ENCODE data around the gene KANK2.
"Not testable (repeated sequence)": the region's sequence is repeated elsewhere in the genome, so short reads cannot be mapped to it uniquely, and the experiment has no call there.

The KANK2 gene

GRCh38 chr19:11196406-11197287, 698 bp downstream of the KANK2 start:
- no peak for TF ChIP-seq ZNF274 (IDR thresholded peaks at IDR 0.05; ENCODE audit: low read depth, low read length)
- H3K4me3 ChIP-seq (ENCODE audit: low read length), result peak overlapping the region; percentile 67

GRCh38 chr19:11195681-11196080, 1.7 kb downstream of the KANK2 start:
- H3K4me3 ChIP-seq (ENCODE audit: low read length), result no peak overlapping the region
- TF ChIP-seq ZNF274 (IDR thresholded peaks at IDR 0.05; ENCODE audit: low read depth, low read length), result no peak

GRCh38 chr19:11194656-11195558, 2.4 kb downstream of the KANK2 start:
- no peak for TF ChIP-seq ZNF274 (IDR thresholded peaks at IDR 0.05; ENCODE audit: low read depth, low read length)
- H3K4me3 ChIP-seq (ENCODE audit: low read length), result no peak overlapping the region; the same call in 1 of the 2 replicates

- no peak for TF ChIP-seq ZNF274 (IDR thresholded peaks at IDR 0.05; ENCODE audit: low read depth, low read length)
- H3K4me3 ChIP-seq (ENCODE audit: low read length), result no peak overlapping the region
Measured at GRCh38 chr19:11194173-11194572, 3.2 kb downstream of the KANK2 start.

- TF ChIP-seq ZNF274 (IDR thresholded peaks at IDR 0.05; ENCODE audit: low read depth, low read length), result no peak
- no peak overlapping the region for H3K4me3 ChIP-seq (ENCODE audit: low read length)
Measured at GRCh38 chr19:11192957-11193939, 4.1 kb downstream of the KANK2 start.

- H3K4me3 ChIP-seq (ENCODE audit: low read length), result no peak overlapping the region
Measured at GRCh38 chr19:11191934-11192333, 5.4 kb downstream of the KANK2 start.

GRCh38 chr19:11191273-11191755, 6.0 kb downstream of the KANK2 start:
- no peak for TF ChIP-seq ZNF274 (IDR thresholded peaks at IDR 0.05; ENCODE audit: low read depth, low read length)
- no peak overlapping the region for H3K4me3 ChIP-seq (ENCODE audit: low read length)

More at GRCh38 chr19:11191934-11192333, 5.4 kb downstream of the KANK2 start:
- no peak for TF ChIP-seq ZNF274 (IDR thresholded peaks at IDR 0.05; ENCODE audit: low read depth, low read length)

GRCh38 chr19:11190501-11190900, 6.8 kb downstream of the KANK2 start:
- no peak for TF ChIP-seq ZNF274 (IDR thresholded peaks at IDR 0.05; ENCODE audit: low read depth, low read length)
- H3K4me3 ChIP-seq (ENCODE audit: low read length), result no peak overlapping the region

- no peak for TF ChIP-seq ZNF274 (IDR thresholded peaks at IDR 0.05; ENCODE audit: low read depth, low read length)
- no peak overlapping the region for H3K4me3 ChIP-seq (ENCODE audit: low read length)
Measured at GRCh38 chr19:11187441-11187840, 9.9 kb downstream of the KANK2 start.

GRCh38 chr19:11182994-11183393, 14.4 kb downstream of the KANK2 start:
- no peak overlapping the region for H3K4me3 ChIP-seq (ENCODE audit: low read length)
- no peak for TF ChIP-seq ZNF274 (IDR thresholded peaks at IDR 0.05; ENCODE audit: low read depth, low read length)

GRCh38 chr19:11181488-11181887, 15.9 kb downstream of the KANK2 start:
- no peak overlapping the region for H3K4me3 ChIP-seq (ENCODE audit: low read length)

GRCh38 chr19:11180975-11181374, 16.4 kb downstream of the KANK2 start:
- H3K4me3 ChIP-seq (ENCODE audit: low read length), result not testable (repeated sequence)

More at GRCh38 chr19:11181488-11181887, 15.9 kb downstream of the KANK2 start:
- no peak for TF ChIP-seq ZNF274 (IDR thresholded peaks at IDR 0.05; ENCODE audit: low read depth, low read length)

GRCh38 chr19:11180346-11180745, 17.0 kb downstream of the KANK2 start:
- no peak for TF ChIP-seq ZNF274 (IDR thresholded peaks at IDR 0.05; ENCODE audit: low read depth, low read length)
- no peak overlapping the region for H3K4me3 ChIP-seq (ENCODE audit: low read length)

All from GM08714 (cell line).